Fibroblast of skin of left quadriceps (primary cell): ENCODE data around the gene SCML1.

ENCODE experiments used
- DNase-seq, 2 experiments: peaks; one replicate each; pipeline ENCODE4 v3.0.0-alpha.2; 2013; ENCODE audit warnings: low read depth in 2 of 2

The SCML1 gene

DNA sequence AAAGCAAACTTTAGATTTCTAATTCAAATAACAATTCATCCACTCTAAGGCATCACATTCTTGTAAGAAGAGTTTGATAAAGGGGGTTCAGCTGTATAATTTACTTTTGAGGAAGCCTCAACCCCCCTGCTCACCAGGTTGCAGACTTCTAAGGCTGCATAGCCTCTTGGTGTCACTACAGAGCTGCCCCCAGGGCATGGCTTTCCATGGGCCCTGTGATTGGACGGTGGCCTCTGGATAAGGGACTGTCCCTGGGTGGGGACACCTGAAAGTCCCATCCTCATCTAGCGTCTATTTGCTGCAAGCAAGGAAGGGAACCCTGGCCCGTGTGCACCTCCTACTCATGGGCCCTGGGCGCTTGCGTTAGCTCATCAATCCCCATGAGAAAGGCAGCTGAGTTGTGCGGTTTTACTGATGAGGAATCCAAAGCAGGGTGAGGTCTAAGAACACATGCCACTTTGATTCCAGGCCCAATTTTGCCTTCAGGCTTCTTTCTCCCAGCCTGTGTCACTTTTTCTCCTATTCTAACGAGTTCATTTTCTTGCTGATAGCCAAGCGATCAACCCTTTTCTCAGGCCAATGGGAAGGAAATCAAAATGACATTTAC, 51.8 kb downstream of the SCML1 start:
- DNase-seq: no peak

DNA sequence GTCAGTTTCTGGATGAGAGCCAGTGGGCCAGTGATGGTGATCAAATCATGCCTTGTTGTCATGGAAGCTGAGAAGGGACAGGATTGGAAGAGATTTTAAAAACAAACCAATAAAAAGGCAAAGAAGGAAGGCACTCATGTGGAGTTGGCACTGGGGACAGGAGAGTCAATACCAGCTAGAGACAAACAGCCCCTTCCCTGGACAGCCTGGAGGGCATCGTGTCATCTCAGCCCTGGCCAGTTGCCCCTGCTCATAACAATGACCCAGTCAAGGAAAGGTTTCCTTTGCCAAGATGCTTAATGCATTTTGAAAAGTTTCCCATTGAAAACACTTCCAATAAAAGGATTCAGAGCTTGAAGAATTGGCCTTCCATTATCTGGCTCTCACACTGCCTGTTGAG, 55.5 kb downstream of the SCML1 start:
- no peak for DNase-seq

DNA sequence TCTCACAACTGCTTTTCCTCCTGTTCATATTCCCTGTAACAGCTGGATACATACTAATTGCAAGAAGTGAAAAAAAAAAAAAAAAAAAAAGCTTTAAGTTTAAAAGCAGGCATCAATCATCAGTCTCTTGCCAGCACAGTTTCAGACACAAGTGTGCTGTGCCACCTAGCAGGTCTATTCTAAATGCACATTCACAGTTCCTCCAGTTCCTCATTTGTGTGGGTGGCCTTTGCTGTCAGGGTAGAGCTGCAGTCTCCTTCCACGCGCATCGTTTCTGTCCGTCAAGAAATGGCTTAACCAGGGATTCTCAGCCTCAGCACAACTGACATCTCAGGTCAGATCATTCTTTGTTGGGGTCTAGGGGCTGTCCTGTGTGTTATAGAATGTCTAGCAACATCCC, 61.6 kb downstream of the SCML1 start:
- no peak for DNase-seq

DNA sequence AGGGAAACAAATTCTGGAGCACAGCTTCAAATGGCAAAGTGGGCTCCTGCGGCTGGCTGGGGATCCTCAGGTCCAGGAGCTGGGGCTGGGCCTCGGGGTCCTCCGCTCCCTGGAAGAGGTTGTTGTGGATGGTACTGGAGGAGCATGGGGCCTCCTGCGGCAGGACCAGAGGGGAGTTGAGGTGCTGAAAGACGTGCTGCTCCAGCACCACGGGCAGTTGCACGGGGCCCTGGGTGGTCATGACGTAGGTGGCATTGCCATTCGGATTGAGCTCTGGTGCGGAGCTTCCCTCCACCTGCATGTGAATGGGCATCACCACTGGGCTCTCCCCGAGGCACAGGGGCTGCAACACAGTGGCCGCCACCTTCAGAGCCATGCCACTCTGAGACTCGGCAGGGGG, 64.1 kb downstream of the SCML1 start:
- DNase-seq: no peak

DNA sequence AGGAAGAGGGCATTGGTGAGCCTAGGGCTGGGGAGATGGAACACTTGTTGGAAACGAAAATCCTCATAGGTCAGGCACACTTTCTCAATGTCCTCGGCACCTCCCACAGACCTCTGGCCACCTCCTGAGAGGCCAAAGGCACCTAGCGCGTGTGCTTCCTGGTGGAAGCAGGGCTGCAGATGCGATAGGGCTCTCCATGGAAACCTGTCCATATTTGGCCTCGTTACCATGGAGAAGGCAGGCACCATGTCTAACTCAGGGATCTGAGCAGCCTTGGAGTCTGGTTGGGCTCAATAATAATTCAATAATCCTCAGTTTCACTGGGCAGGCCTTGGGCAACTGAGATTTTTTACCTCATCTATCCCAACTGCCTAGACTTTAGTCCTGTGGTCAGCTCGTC, 65.5 kb downstream of the SCML1 start:
- no peak for DNase-seq

DNA sequence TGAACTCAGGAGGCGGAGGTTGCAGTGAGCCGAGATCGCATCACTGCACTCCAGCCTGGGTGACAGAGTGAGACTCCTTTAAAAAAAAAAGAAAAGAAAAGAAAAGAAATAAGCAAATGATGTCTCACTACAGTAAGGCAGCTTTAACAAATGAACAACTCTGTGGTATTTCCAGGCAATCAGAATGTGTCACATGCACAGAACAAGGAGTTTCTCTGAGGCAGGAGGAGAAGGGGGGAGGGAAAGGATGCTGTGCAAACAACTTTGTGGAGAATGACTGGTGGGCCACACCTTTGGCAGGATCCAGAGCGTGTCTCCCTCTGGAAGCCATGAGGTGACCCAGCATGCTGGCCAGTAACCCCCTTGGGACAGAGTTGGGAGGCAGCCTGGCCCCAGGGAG, 66.2 kb downstream of the SCML1 start:
- DNase-seq: no peak
